H9 (cell line): ENCODE measurements around the gene SERPINA3. TPM values are rescaled to one million over a fixed set of nuclear protein-coding genes. Genes with fewer than 3 reads are reported as not detected.

Experiments used
- DNase-seq: peaks from one replicate; pipeline ENCODE4 v3.0.0-alpha.2; 2017
- H2AFZ ChIP-seq: one replicate; pipeline ENCODE4 v1.6.1; 2013; ENCODE audit warnings: mild to moderate bottlenecking, low read length, control low read depth, moderate library complexity
- H2AK5ac ChIP-seq: 2 replicates; pipeline ENCODE4 v1.6.1; 2013; ENCODE audit warnings: low read length, control low read depth, mixed read lengths; ENCODE audit not compliant: insufficient read length
- H2BK120ac ChIP-seq: one replicate; pipeline ENCODE4 v1.6.1; 2013; ENCODE audit warnings: low read depth, mild to moderate bottlenecking, low read length, control low read depth, inconsistent platforms; ENCODE audit not compliant: poor library complexity, severe bottlenecking
- H2BK12ac ChIP-seq: 2 replicates; pipeline ENCODE4 v1.6.1; 2013; ENCODE audit warnings: low read length, control low read depth, mixed read lengths, low read depth; ENCODE audit not compliant: insufficient read length
- H2BK15ac ChIP-seq: 2 replicates; pipeline ENCODE4 v1.6.1; 2013; ENCODE audit warnings: low read depth, low read length, control low read depth
- H2BK20ac ChIP-seq: one replicate; pipeline ENCODE4 v1.6.1; 2013; ENCODE audit warnings: low read depth, mild to moderate bottlenecking, low read length, control low read depth, inconsistent platforms; ENCODE audit not compliant: poor library complexity, severe bottlenecking
- H2BK5ac ChIP-seq: 2 replicates; pipeline ENCODE4 v1.6.1; 2013; ENCODE audit warnings: low read length, control low read depth, mixed read lengths; ENCODE audit not compliant: insufficient read length
- H3K14ac ChIP-seq: 2 replicates; pipeline ENCODE4 v1.6.1; 2013; ENCODE audit warnings: low read length, control low read depth; ENCODE audit not compliant: insufficient read depth
- H3K18ac ChIP-seq: 2 replicates; pipeline ENCODE4 v1.6.1; 2013; ENCODE audit warnings: low read depth, mild to moderate bottlenecking, mixed read lengths, low read length, control low read depth; ENCODE audit not compliant: insufficient read length
- H3K23ac ChIP-seq: 2 replicates; pipeline ENCODE4 v1.6.1; 2013; ENCODE audit warnings: low read length, control low read depth, mixed read lengths, low read depth; ENCODE audit not compliant: insufficient read length
- H3K23me2 ChIP-seq: 2 replicates; pipeline ENCODE4 v1.6.1; 2013; ENCODE audit warnings: low read depth, mild to moderate bottlenecking, mixed read lengths, low read length, control low read depth; ENCODE audit not compliant: insufficient read length, poor library complexity, severe bottlenecking
- H3K27ac ChIP-seq: 2 replicates; pipeline ENCODE4 v1.5.1; 2013; ENCODE audit warnings: low read length, control low read depth, mixed read lengths, low read depth; ENCODE audit not compliant: insufficient read length
- H3K27me3 ChIP-seq: 2 replicates; pipeline ENCODE4 v1.6.1; 2013; ENCODE audit warnings: low read length, control low read depth, inconsistent platforms; ENCODE audit not compliant: insufficient read depth
- H3K4ac ChIP-seq: 2 replicates; pipeline ENCODE4 v1.6.1; 2013; ENCODE audit warnings: low read depth, mild to moderate bottlenecking, control low read depth, inconsistent platforms, low read length, moderate library complexity
- H3K4me1 ChIP-seq: 2 replicates; pipeline ENCODE4 v1.6.1; 2013; ENCODE audit warnings: low read length, control low read depth, inconsistent platforms; ENCODE audit not compliant: insufficient read depth
- H3K4me2 ChIP-seq: 2 replicates; pipeline ENCODE4 v1.6.1; 2013; ENCODE audit warnings: low read length, control low read depth, mixed read lengths; ENCODE audit not compliant: insufficient read length, insufficient read depth
- H3K56ac ChIP-seq: 2 replicates; pipeline ENCODE4 v1.6.1; 2013; ENCODE audit warnings: low read depth, mild to moderate bottlenecking, mixed read lengths, low read length, control low read depth; ENCODE audit not compliant: insufficient read length
- H3K79me1 ChIP-seq: 2 replicates; pipeline ENCODE4 v1.6.1; 2013; ENCODE audit warnings: low read depth, mild to moderate bottlenecking, moderate library complexity, low read length, control low read depth, inconsistent platforms; ENCODE audit not compliant: insufficient read depth, poor library complexity, severe bottlenecking
- H3K79me2 ChIP-seq: 2 replicates; pipeline ENCODE4 v1.6.1; 2013; ENCODE audit warnings: low read length, control low read depth, inconsistent platforms; ENCODE audit not compliant: insufficient read depth
- H3K9ac ChIP-seq: 2 replicates; pipeline ENCODE4 v1.6.1; 2013; ENCODE audit warnings: low read length, control low read depth, mixed read lengths; ENCODE audit not compliant: insufficient read length; ENCODE audit errors: extremely low read depth
- H3K9me3 ChIP-seq: one replicate; pipeline ENCODE4 v1.6.1; 2013; ENCODE audit warnings: low read depth, low read length, inconsistent platforms; ENCODE audit not compliant: control insufficient read depth
- H3T11ph ChIP-seq: one replicate; pipeline ENCODE4 v1.6.1; 2013; ENCODE audit warnings: mild to moderate bottlenecking, low read length, control low read depth, inconsistent platforms
- H4K20me1 ChIP-seq: one replicate; pipeline ENCODE4 v1.6.1; 2013; ENCODE audit not compliant: control insufficient read depth, insufficient read length, insufficient read depth
- H4K5ac ChIP-seq: 2 replicates; pipeline ENCODE4 v1.6.1; 2013; ENCODE audit warnings: low read depth, mild to moderate bottlenecking, mixed read lengths, low read length, control low read depth; ENCODE audit not compliant: insufficient read length
- H4K8ac ChIP-seq: replicated peaks from 2 replicates; pipeline ENCODE4 v1.6.1; 2013; ENCODE audit warnings: low read length, control low read depth, mixed read lengths, low read depth; ENCODE audit not compliant: insufficient read length
- H4K91ac ChIP-seq: 2 replicates; pipeline ENCODE4 v1.6.1; 2013; ENCODE audit warnings: low read depth, mild to moderate bottlenecking, moderate library complexity, mixed read lengths, low read length, control low read depth; ENCODE audit not compliant: insufficient read length
- H3K27ac Mint-ChIP-seq, 3 experiments: 2 replicates in 2 of 3; 3 replicates in 1 of 3; pipeline ENCODE4 v1.8.0; 2020 to 2021; ENCODE audit warnings: mixed read lengths in 3 of 3, mild to moderate bottlenecking in 1 of 3, moderate library complexity in 1 of 3
- H3K27me3 Mint-ChIP-seq: 2 replicates; pipeline ENCODE4 v1.8.0; 2021; ENCODE audit warnings: low read depth, mild to moderate bottlenecking, moderate library complexity, mixed read lengths
- H3K36me3 Mint-ChIP-seq, 3 experiments: 2 replicates in 2 of 3; 3 replicates in 1 of 3; pipeline ENCODE4 v1.8.0; 2020 to 2021; ENCODE audit warnings: low read depth in 3 of 3, mixed read lengths in 3 of 3; ENCODE audit not compliant: insufficient read depth in 1 of 3
- H3K4me1 Mint-ChIP-seq, 2 experiments: 2 replicates each; pipeline ENCODE4 v1.8.0; 2020; ENCODE audit warnings: mixed read lengths in 2 of 2
- H3K4me3 Mint-ChIP-seq, 2 experiments: 2 replicates in 1 of 2; 3 replicates in 1 of 2; pipeline ENCODE4 v1.8.0; 2020 to 2021; ENCODE audit warnings: mild to moderate bottlenecking in 2 of 2, mixed read lengths in 2 of 2, moderate library complexity in 1 of 2
- H3K9me3 Mint-ChIP-seq, 2 experiments: 2 replicates in 1 of 2; 3 replicates in 1 of 2; pipeline ENCODE4 v1.8.0; 2020; ENCODE audit warnings: mild to moderate bottlenecking in 2 of 2, mixed read lengths in 2 of 2, moderate library complexity in 1 of 2
- CTCF ChIP-seq: fragments of 200-600 bp; sonication (generic); conservative IDR thresholded peaks from 3 replicates; pipeline ENCODE4 v1.8.0; 2021; ENCODE audit warnings: antibody characterized with exemption, mild to moderate bottlenecking
- WGBS: extraction: QIAGEN DNeasy Blood & Tissue Kit; methylation state at CpG from one replicate; pipeline ENCODE4 v1.1.7; 2013; ENCODE audit warnings: missing lambda C conversion rate, low lambda C conversion rate, mixed read lengths; ENCODE audit not compliant: insufficient read length; ENCODE audit errors: extremely low coverage; 5-methylcytosine and 5-hydroxymethylcytosine counted together
- total RNA-seq: library from RNA; stranded (reverse); gene quantifications from 2 replicates; pipeline ENCODE4 v1.2.1, GENCODE V29; 2021

SERPINA3 gene
- total RNA-seq, 1 experiment from 2014 or later = not detected

- Mint-ChIP-seq H3K27me3 (peaks cover 4% of the 10 kb centered on the region), H3K36me3 (no peaks in the 10 kb centered on the region), H3K9me3 (peaks cover 0 to 2% of the 10 kb centered on the region in 2 experiments; a peak in 3 of 5 replicates), H3K4me3 (no peak overlapping the region), H3K27ac (no peak overlapping the region), H3K4me1 (peaks cover under 1 to 8% of the 10 kb centered on the region in 2 experiments; a peak in 3 of 4 replicates)
- Histone ChIP-seq H3K23ac (no peak overlapping the region), H4K20me1 (no peaks in the 10 kb centered on the region), H3K9ac (no peak overlapping the region), H2AFZ (no peak overlapping the region), H3K56ac (no peak overlapping the region), H3K14ac (no peak overlapping the region), H3T11ph (no peak overlapping the region), H3K4me2 (no peak overlapping the region), H3K79me1 (no peaks in the 10 kb centered on the region), H2BK20ac (no peak overlapping the region), H3K9me3 (no peaks in the 10 kb centered on the region), H2BK120ac (no peak overlapping the region), H3K4me1 (no peaks in the 10 kb centered on the region), H3K27me3 (no peaks in the 10 kb centered on the region), H4K91ac (no peak overlapping the region), H4K8ac (no peak overlapping the region), H2AK5ac (no peak overlapping the region), H3K27ac (no peak overlapping the region), H3K79me2 (no peaks in the 10 kb centered on the region), H2BK5ac (no peak overlapping the region), H2BK15ac (no peak overlapping the region), H2BK12ac (no peak overlapping the region), H4K5ac (no peak overlapping the region), H3K18ac (no peak overlapping the region), H3K4ac (no peak overlapping the region), H3K23me2 (no peaks in the 10 kb centered on the region)
- no peak for DNase-seq
- no CpG with 5 or more reads among the region's 18 CpGs for WGBS
- no peak for TF ChIP-seq CTCF
These were observed 31.3 kb downstream of the SERPINA3 start for GRCh38 chr14:94643316-94644101.
